Stimulated activated CD4-positive, alpha-beta T cell treated with anti-CD3 and anti-CD28 coated beads, Interleukin-15, amount 100 ng/mL, for 1 hour (primary cell): ENCODE data around the gene EIF1AD.
"Not testable (repeated sequence)": the region's sequence is repeated elsewhere in the genome, so short reads cannot be mapped to it uniquely, and the experiment has no call there.

ENCODE experiments used
- DNase-seq, 2 donors: peaks; one replicate each; pipeline ENCODE4 v3.0.0-alpha.2; 2020; ENCODE audit warnings: low read depth in 1 of 2, low spot score in 1 of 2

The EIF1AD gene

GRCh38 chr11:66022401-66023185 lies 20.6 kb upstream of the EIF1AD start:
- peak; percentile 56 to 80 for DNase-seq

GRCh38 chr11:66020618-66021357 lies 18.8 kb upstream of the EIF1AD start:
- DNase-seq = no peak

GRCh38 chr11:66020212-66020611 lies 18.3 kb upstream of the EIF1AD start:
- no peak for DNase-seq

- DNase-seq = no peak
Observed at GRCh38 chr11:66017321-66017720, 15.4 kb upstream of the EIF1AD start.

- DNase-seq = no peak
Observed at GRCh38 chr11:66016793-66017177, 14.8 kb upstream of the EIF1AD start.

GRCh38 chr11:66015936-66016792 lies 14.2 kb upstream of the EIF1AD start:
- no peak for DNase-seq

GRCh38 chr11:66015454-66015881 lies 13.5 kb upstream of the EIF1AD start:
- DNase-seq = no peak

- no peak for DNase-seq
Observed at GRCh38 chr11:66014804-66015453, 13.0 kb upstream of the EIF1AD start.

GRCh38 chr11:66013762-66014100 lies 11.8 kb upstream of the EIF1AD start:
- DNase-seq = no peak

- DNase-seq = no peak
Observed at GRCh38 chr11:66012946-66013761, 11.2 kb upstream of the EIF1AD start.

- no peak for DNase-seq
Observed at GRCh38 chr11:66012371-66012945, 10.5 kb upstream of the EIF1AD start.

- DNase-seq = no peak
Observed at GRCh38 chr11:66011785-66012303, 9.9 kb upstream of the EIF1AD start, which contains the start of gene CST6. Gene CST6 (plus strand): TSS chr11:66012008. CDS start chr11:66012045, 37 bp downstream.

- DNase-seq = no peak
Observed at GRCh38 chr11:66011239-66011784, 9.4 kb upstream of the EIF1AD start.

GRCh38 chr11:66010036-66010435 lies 8.1 kb upstream of the EIF1AD start:
- not testable (repeated sequence) for DNase-seq

- no peak for DNase-seq
Observed at GRCh38 chr11:66008468-66009101, 6.6 kb upstream of the EIF1AD start.

- DNase-seq = no peak
Observed at GRCh38 chr11:66008095-66008467, 6.1 kb upstream of the EIF1AD start.

- no peak for DNase-seq
Observed at GRCh38 chr11:66007201-66007634, 5.3 kb upstream of the EIF1AD start.

GRCh38 chr11:66006891-66007176 lies 4.9 kb upstream of the EIF1AD start:
- DNase-seq = no peak
